Measurements from ENCODE around the gene TMEM82.

TMEM82 gene

DNA sequence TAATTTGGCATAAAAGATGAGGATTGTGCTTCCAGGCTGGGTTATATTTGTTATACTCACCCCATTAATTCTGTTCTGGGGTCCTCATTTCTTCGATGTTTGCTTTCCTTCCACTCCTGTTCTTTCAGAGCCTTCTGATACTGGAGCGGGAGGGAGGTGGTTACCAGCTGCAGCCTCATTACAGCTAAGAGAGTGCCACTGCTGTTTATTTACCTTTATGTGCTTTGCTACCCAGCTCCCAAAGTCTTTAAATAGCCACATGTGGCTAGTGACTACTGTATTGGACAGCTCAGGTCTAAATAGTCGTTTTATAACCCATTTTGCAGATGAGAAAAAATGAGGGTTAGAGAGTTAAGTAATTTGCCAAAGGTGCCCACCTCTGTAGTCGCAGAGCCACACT, 33.1 kb upstream of the TMEM82 start:
- Histone ChIP-seq H3K9me3 (ENCODE audit: low read length) (no peaks in the 10 kb centered on the region), H3K4me2 (ENCODE audit: low read length) (no peak overlapping the region), H3K9me2 (ENCODE audit: low read depth, low read length) (no peaks in the 10 kb centered on the region), H4K20me1 (ENCODE audit: insufficient read depth, low read length) (no peaks in the 10 kb centered on the region), H3K27me3 (ENCODE audit: insufficient read depth, low read length) (no peaks in the 10 kb centered on the region), H3K79me2 (ENCODE audit: insufficient read depth, low read length) (no peaks in the 10 kb centered on the region), H2AFZ (ENCODE audit: low read length) (no peak overlapping the region), H3K4me3 (ENCODE audit: low read depth, low read length, poor library complexity, severe bottlenecking) (no peak overlapping the region), H3F3A (ENCODE audit: insufficient read depth, low read length) (no peaks in the 10 kb centered on the region), H3K9ac (ENCODE audit: low read length) (no peak overlapping the region), H3K4me1 (ENCODE audit: insufficient read depth, low read length, severe bottlenecking) (peaks cover 9% of the 10 kb centered on the region), H3K36me3 (ENCODE audit: insufficient read depth, low read length) (no peaks in the 10 kb centered on the region; the same call in 1 of the 2 replicates), H3K27ac (ENCODE audit: low read depth, low read length, poor library complexity, severe bottlenecking) (no peak overlapping the region)
- TF ChIP-seq EZH2 (IDR thresholded peaks at IDR 0.05; ENCODE audit: borderline replicate concordance, low read length): no peak
- TF ChIP-seq, protein P1, sequence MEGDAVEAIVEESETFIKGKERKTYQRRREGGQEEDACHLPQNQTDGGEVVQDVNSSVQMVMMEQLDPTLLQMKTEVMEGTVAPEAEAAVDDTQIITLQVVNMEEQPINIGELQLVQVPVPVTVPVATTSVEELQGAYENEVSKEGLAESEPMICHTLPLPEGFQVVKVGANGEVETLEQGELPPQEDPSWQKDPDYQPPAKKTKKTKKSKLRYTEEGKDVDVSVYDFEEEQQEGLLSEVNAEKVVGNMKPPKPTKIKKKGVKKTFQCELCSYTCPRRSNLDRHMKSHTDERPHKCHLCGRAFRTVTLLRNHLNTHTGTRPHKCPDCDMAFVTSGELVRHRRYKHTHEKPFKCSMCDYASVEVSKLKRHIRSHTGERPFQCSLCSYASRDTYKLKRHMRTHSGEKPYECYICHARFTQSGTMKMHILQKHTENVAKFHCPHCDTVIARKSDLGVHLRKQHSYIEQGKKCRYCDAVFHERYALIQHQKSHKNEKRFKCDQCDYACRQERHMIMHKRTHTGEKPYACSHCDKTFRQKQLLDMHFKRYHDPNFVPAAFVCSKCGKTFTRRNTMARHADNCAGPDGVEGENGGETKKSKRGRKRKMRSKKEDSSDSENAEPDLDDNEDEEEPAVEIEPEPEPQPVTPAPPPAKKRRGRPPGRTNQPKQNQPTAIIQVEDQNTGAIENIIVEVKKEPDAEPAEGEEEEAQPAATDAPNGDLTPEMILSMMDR (IDR thresholded peaks at IDR 0.05; ENCODE audit: low read length): no peak

DNA sequence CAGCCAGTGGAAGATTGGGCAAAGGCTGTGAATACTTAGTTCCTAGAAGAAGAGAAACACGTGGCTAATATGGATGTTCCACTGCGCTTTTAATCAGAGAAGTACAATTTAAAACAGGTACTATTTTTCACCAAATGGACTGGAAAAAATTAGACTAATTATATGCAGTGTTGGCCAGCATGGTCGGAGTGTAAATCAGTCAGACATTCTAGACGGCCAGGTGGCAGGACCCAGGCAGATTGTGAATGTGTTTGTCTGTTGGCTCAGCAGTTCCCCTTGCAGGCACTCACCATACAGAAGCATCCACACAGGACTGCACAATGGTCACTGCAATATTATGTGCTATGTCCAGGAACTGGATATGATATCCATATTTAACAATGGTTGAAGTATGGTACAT, 30.1 kb upstream of the TMEM82 start:
- Histone ChIP-seq H3K4me3 (ENCODE audit: low read depth, low read length, poor library complexity, severe bottlenecking) (no peak overlapping the region), H3K9ac (ENCODE audit: low read length) (no peak overlapping the region), H3K9me3 (ENCODE audit: low read length) (no peaks in the 10 kb centered on the region), H3K4me2 (ENCODE audit: low read length) (no peak overlapping the region), H3F3A (ENCODE audit: insufficient read depth, low read length) (no peaks in the 10 kb centered on the region), H3K36me3 (ENCODE audit: insufficient read depth, low read length) (peaks cover 11% of the 10 kb centered on the region; the same call in 1 of the 2 replicates), H3K79me2 (ENCODE audit: insufficient read depth, low read length) (no peaks in the 10 kb centered on the region), H2AFZ (ENCODE audit: low read length) (no peak overlapping the region), H3K27me3 (ENCODE audit: insufficient read depth, low read length) (no peaks in the 10 kb centered on the region), H3K27ac (ENCODE audit: low read depth, low read length, poor library complexity, severe bottlenecking) (no peak overlapping the region), H4K20me1 (ENCODE audit: insufficient read depth, low read length) (no peaks in the 10 kb centered on the region), H3K9me2 (ENCODE audit: low read depth, low read length) (no peaks in the 10 kb centered on the region), H3K4me1 (ENCODE audit: insufficient read depth, low read length, severe bottlenecking) (peaks cover 9% of the 10 kb centered on the region)
- TF ChIP-seq, protein P1 (IDR thresholded peaks at IDR 0.05; ENCODE audit: low read length): no peak
- TF ChIP-seq EZH2 (IDR thresholded peaks at IDR 0.05; ENCODE audit: borderline replicate concordance, low read length): no peak

DNA sequence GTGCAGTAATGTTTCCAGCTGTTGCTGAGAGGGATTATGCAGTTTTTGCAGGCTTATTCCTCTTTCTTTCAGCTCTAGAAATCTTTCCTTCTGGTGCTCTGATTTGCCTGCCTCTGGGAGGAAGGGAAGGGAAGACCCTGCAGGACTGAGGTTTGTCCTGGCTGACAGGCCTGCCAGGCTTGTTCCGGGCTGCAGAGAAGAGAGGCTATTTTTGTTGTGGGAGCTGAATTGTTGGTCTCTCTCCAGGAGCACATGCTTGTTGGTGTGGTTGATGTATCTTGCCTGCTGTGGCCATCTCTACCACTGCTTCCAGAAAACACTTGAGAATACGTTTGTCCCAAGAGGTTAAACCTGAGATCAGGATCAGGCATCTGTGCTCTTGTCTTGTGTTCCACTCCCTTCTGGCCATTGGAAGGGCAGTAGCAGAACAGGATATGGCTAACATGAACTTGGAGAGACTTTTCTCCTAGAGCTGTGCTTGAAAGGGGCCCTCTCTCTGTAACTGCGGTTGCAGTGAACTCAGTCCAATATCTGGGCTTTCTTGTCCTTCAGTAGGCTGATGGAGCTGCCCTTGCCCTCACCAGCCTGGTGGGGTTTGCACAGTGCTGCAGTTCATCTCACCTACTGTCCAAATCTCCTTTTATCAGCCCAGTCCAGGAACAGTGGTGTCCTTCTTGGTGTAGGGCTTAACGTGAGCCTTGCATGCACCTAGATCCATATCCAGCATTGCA, 27.7 kb upstream of the TMEM82 start:
- Histone ChIP-seq H3K27ac (ENCODE audit: low read depth, low read length, poor library complexity, severe bottlenecking) (no peak overlapping the region), H4K20me1 (ENCODE audit: insufficient read depth, low read length) (no peaks in the 10 kb centered on the region), H3K9me3 (ENCODE audit: low read length) (no peaks in the 10 kb centered on the region), H3K9me2 (ENCODE audit: low read depth, low read length) (no peaks in the 10 kb centered on the region), H3K4me1 (ENCODE audit: insufficient read depth, low read length, severe bottlenecking) (peaks cover 9% of the 10 kb centered on the region), H3K79me2 (ENCODE audit: insufficient read depth, low read length) (no peaks in the 10 kb centered on the region), H3K36me3 (ENCODE audit: insufficient read depth, low read length) (peaks cover 21% of the 10 kb centered on the region; the same call in 1 of the 2 replicates), H3K27me3 (ENCODE audit: insufficient read depth, low read length) (no peaks in the 10 kb centered on the region), H3K4me2 (ENCODE audit: low read length) (no peak overlapping the region), H2AFZ (ENCODE audit: low read length) (no peak overlapping the region), H3K4me3 (ENCODE audit: low read depth, low read length, poor library complexity, severe bottlenecking) (no peak overlapping the region), H3K9ac (ENCODE audit: low read length) (no peak overlapping the region), H3F3A (ENCODE audit: insufficient read depth, low read length) (no peaks in the 10 kb centered on the region)
- no peak for TF ChIP-seq EZH2 (IDR thresholded peaks at IDR 0.05; ENCODE audit: borderline replicate concordance, low read length)
- TF ChIP-seq, protein P1 (IDR thresholded peaks at IDR 0.05; ENCODE audit: low read length): no peak

All from OCI-LY1 (cell line).